HuH-7 (cell line): Measurements from ENCODE around the gene UCK2.

Source experiments
- DNase-seq: peaks from one replicate; pipeline ENCODE4 v3.0.0; 2011; ENCODE audit warnings: low spot score

The UCK2 gene

DNA sequence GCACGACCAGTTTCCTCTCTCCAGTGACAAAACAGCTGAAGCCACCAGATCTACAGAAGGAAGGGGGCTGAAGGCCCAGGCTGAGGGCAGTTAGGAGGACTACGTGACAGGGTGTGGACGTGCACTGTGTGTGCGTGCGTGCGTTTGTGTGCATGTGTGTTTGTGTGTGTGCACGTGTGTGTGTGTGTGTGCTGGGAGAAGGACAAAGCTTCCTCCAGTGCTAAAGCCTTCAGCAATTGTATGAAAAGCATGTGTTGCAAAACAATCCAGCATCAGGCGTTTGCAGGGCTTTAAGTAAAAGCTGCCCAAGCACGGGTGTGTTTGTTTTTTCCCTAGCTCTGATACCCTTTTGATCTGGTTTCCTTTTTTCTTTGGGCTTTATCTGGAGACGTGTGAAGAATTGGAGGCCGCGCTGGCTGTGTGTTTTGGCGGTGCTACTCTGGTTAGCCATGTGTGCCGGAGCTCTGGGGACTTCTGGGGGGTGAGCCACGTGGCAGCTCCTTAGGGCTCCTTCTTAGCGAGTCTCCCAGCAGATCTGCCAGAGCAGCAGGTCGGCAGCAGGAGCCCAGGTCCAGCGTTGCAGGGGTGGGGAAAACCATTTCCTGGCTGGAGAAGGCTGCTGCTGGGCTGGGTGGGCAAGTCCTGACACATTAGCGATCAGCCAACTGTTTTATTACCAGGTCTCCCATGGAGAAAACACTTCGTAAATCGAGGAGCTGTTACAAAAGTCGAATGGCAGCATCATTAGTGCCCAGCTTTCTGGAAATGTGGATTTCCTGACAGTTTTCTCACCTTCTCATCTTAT, 73.4 kb downstream of the UCK2 start:
- no peak for DNase-seq

DNA sequence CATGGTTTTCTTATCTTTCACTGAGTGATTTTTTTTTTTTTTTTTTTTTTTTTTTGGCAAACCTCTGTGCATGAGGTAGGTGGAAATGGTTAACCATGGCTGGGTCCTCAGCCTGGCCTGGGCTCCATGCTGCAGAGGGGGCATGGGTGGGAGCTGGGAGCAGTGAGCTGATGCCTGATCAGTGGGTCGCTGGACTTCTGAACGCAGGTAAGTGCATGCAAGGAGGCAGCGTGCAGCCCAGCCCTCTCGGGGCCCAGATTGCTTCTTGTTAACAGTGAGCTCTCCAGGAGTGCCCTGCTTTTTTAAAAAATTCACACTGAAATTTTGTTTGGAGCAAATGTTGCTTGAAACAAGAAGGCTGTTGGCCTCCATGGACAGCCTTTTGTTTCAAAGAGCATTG, 75.2 kb downstream of the UCK2 start:
- no peak for DNase-seq

DNA sequence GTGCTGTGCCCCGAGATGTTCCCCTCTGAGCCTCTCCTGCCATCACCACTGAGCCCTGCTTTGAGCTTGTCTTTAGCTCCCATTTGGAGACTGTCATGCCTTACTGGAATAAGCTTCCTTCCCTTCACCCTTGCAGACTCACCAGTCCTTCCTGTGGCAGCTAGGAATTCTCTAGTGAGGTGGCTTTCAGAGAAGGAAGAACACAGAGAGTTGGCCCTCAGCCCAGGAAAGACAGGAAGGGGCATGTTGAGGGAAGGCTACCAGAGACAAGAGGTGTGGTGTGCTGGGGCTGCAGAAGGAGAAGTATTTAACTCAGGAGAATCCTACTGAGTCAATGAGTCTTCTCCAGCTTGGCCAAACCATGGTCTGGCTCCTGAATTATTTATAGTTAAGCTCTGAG, 76.3 kb downstream of the UCK2 start:
- no peak for DNase-seq

DNA sequence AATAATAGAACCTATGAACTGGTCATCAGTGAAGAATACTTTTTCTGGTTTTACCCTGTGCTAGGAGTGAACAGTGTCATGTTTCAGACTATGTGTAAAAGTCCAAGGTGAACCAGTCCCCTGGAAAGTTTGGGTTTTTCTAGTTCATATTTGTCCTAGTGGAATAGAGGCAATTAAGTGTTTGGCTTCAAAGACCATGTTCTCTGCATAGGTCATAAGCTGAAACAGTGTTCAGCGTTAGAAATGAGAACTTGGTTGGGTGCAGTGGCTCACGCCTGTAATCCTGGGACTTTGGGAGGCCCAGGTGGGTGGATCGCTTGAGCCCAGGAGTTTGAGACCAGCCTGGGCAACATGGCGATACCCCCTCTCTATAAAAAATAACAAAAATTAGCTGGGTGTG, 77.5 kb downstream of the UCK2 start:
- DNase-seq, result no peak

DNA sequence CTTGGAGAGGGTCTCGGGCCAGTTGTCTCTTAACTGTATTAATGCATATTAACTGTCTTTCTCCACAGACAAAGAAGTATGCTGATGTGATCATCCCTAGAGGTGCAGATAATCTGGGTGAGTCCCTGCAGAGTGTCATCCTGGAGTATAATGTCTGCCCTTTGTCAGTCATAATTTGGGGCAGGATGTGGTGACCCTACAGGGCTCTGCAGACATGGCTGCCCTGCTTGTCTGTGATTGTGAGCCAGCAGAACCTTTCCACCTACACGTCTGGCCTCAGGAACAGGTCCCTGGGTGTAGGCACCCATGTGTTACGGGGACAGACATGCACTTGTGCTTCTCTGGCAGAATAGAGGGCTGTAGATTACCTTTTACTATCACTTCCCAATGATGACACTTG, 78.4 kb downstream of the UCK2 start:
- DNase-seq, result no peak

DNA sequence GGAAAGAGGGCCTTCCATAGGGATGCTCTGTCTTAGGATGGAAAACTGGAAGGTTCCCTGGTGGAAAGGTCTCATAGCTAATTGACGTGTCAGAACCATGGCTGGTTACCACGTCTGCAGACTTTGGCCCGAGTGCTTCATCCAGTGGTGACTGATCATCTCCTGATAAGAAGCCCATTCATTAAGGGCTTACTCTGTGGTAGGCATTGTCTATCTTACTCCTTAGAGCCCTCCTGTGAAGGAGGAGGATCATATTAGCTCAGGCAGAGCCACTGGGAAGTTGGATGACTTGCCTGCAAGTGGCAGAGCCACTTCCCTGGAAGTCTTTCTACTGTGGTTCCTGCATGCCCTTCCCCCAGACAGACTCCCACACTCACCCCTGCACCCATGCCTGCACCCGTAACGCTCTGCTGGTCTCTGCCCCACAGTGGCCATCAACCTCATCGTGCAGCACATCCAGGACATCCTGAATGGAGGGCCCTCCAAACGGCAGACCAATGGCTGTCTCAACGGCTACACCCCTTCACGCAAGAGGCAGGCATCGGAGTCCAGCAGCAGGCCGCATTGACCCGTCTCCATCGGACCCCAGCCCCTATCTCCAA, 79.9 kb downstream of the UCK2 start:
- no peak for DNase-seq

DNA sequence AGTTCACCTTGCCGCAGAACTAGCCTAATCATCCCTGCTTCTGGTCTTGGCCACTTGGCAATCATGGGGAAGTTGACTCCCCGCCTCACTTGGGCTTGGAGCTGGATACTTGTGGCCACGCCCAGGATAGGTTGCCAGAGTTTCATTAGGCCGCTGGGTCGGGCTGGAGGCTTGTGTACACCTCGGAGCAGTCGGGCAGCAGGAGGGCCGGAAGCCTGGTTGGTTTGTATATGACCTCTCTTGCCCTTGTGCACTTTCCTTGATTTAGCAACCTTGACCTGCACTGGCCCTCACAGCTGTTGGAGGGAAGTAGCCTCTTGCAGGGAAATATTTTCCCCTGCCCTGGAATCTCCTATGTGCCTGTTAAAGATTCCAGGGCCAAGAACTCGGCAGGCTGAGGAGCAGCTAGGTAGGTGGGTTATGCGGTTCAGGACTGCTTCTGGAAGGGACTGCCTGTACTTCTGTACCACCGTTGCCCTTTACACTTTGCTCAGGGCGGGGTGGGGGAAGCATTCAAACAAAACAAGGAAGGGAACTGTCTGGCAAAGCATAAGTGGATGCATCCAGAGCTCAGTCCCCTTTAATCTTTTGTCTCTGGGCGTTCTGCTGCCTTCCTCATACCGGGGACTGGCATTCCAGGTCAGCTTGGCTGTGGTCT, 83.5 kb downstream of the UCK2 start:
- DNase-seq, result peak; percentile 74

DNA sequence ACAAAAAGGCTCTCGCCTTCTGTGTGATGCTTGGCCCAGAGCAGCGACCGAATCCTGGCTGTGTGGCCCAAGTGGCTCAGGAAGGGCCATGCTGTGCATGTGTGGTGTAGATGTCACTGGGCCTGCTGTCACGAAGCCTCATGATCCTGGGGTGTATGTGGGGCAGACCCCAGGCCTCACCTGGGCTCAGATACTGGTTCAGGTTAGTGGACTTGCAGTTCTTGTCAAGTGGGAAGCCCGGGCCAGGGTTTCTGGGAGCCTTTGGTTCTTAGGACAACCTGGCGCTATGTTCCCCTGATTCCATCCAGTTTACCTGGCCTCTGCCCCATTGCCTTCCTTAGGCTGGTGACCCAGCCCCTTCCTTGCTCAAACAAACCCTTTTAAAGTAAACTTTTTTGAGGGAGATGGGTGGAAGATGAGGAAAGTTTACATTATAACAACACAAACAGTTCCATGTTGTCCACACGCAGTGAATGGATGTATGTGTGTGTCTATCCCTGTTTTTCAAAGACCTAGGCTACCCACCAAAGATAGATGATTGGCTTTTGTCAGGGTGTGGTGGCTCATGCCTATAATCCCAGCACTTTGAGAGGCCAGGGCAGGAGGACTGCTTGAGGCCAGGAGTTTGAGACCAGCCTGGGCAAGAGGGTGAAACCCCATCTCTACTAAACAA, 84.3 kb downstream of the UCK2 start:
- no peak for DNase-seq

DNA sequence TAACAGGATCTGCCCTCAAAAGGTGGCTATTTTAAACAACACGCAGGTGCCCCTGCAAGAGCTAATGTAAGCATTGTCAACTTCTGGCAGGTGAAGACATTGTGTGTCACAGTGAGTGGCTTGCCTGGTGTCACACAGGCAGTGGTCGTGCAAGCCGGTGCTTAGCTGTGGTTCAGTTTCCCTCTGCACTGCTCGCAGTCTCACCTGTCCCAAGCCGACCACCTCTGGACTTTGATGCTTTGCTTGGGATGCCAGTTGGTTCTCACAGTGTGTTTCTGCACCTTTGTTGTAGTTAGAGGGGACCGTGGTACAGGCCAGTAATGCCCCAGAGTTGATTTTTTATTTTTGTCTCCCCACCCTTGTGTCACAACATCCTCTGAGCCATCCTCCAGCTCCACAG, 85.2 kb downstream of the UCK2 start:
- no peak for DNase-seq

DNA sequence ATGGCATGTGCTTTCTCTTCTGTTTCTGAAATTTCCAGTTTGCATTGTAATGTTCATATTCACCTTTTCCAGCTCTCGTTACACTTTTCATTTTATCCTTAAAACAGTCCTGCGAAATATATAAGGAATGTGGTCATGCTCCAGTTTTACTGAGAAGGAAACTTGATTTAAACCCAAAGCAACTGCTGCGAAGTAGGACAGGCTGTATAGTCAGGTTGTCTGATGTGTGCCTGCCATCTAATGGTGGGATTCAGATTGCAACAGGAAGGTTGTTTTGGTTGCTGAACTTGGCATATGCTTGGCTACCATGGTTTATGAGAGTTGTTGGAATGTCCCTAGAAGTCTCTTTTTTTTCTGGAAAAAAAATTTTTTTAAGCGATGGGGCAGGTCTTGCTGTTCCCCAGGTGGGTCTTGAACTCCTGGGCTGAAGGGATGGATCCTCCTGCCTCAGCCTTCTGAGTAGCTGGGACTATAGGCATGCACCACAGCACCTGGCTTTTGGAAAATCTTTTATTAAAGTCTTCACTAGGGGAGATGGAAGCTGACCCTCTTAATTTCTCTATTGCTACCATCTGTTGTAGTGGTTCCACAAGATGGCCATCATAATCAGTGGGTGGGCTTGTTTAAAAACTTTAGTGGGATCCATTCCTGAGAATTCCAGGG, 86.9 kb downstream of the UCK2 start:
- peak; percentile 56 for DNase-seq

DNA sequence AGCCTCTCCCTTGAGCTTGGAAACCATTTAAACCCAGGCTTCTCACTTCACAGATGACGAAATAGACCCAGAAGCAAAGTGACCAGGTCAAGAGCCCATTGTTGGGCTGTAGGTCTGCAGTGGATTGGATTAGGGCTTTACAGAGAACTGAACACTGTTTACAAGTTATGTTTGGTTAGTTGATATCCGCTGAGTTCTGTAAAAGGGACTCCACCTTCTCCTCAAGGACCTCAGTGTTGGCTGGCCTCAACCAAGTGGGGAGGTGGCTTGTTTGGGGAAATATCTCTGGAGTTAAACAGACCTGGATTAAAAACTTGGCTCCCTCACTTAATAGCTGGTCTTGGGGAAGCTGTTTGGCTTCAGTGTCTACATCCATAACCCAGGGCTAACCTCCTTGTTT, 88.1 kb downstream of the UCK2 start:
- DNase-seq, result no peak

DNA sequence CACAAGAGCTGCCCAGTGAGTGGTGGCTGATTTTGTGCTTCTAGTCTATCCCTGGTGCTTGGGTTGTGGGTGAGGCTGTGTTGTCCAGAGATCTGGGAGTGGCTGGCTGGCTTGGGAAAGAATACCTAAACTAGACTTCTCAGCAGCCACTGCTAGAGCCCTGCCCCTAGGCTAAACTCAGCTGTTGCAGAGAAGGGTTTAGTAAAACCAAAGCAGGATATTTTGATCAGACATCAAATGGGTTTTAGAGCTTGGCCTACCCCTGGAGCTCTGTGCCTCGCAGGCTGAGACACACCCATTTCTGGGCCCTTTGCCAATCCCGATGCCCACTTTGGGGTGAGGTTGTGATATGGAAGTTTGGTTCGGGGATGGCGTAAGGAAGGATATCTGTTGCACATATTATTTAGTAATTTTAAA, 88.5 kb downstream of the UCK2 start:
- DNase-seq, result no peak

DNA sequence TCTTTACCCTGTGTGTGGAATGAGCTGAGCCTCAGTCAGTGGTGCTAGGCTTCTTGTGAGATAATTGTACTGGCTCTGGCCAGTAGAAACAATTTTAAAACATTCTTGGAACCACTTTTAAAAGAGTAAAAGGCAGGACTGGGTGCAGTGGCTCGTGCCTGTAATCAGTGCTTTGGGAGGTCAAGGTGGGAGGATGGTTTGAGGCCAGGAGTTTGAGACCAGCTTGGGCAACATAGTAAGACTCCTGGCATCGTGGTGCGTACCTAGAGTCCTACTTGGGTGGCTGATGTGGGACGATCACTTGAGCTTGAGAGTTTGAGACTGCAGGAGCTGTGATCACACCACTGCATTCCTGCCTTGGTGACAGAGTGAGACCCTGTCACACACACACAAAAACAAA, 89.8 kb downstream of the UCK2 start:
- no peak for DNase-seq

DNA sequence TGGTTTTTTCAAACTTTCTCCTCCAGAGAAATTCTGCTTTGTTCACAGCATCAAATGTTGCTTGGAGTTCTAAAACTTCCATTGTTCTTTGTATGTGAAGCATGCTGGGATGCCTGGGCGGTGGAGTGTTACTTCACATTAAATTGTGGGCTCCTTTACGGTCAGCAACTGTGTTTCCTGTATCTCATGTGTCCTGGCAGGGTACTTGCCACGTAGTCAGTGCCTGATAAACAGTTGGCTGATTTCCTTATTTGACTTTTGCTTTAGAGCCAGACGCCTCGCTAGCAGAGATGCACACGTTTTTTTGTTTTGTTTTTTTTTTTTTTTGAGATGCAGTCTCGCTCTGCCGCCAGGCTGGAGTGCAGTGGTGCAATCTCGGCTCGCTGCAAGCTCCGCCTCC, 96.7 kb downstream of the UCK2 start:
- no peak for DNase-seq

DNA sequence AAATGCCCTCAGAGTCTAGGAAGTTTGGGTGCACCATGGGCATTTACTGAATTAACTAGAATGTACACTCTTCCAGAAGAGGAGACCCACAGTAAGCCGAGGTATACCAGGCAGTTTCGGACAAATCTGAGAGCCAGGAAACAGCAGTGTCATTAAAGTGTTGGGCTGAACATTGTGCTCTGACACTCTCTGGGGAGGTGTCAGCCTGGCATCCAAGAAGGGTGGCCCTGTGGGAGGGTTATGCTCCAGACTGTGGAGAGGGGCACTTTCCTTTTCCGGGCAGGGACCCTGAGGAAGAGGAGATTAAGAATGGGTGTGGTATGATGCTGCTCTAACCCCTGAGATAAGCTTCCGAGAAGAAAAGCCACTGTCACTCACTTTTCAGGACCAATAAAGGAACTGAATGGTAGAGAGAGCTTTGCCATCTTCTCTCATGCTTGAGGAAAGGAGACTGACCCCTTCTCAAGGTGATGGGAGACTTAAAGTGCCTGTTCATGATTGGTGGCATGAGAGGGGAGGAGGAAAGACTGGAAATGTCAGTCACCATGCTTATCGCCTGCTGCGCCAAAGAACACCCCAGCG, 98.2 kb downstream of the UCK2 start:
- DNase-seq, result no peak

DNA sequence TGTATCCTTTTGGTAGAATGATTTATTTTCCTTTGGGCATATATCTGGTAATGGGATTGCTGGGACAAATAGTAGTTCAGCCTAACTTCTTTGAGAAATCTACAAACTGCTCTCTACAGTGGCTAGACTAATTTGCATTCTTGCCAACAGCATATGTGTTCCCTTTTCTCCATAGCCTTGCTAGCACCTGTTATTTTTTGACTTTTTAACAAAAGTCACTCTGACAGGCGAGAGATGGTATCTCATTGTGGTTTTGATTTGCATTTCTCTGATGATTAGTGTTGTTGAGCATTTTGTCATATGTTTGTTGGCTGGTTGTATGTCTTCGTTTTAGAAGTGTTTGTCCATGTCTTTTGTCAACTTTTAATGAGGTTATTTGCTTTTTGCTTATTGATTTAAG, 99.8 kb downstream of the UCK2 start:
- DNase-seq, result no peak

DNA sequence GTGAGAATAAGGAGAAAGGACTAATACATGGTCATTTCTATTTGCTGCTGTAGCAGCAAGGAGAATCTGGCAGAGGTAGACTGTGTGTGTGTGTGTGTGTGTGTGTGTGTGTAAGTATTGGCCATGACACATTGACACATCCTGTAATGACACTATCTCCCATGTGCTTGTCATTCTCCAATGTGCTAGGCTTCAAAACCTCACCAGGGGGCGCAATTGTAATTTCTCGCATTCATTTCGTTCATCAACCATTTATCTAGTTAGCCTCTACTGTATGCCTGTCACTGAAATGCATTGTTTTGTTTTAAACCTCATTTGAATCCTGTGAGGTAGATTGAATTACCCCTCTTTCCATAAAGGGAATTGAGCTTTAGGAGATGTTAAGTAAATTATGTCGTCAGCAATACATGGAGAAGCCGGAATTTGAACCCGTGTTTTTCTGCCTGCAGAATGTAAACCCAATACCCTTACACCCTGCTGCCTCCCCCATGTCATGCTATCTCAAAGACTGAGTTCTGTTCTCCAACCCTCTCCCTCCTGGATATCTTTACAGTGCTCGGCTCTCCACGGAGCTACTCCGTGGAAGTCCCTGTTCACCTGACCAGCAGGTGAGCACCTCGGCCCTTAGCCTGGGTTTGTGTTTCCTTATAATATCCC, 100.8 kb downstream of the UCK2 start:
- DNase-seq, result peak; percentile 40

DNA sequence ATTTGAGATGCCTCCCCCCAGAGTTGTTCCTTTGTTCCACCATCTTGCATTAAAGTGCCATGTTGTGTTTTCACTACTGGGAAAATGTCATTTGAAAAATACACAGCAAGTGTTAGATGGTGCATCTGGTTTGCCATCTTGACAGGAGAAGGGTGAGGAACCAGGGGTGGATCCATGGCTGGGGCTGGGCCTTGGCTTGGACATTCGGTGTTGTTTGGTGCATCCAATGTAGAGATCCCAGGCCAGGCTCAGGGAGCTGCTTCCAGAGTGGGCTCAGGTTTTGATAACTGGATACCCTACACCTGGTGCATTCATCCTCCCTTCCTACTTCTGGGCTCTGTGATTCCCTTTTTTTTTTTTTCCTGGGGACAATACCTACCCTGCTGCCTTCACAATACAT, 103.5 kb downstream of the UCK2 start:
- DNase-seq, result no peak

DNA sequence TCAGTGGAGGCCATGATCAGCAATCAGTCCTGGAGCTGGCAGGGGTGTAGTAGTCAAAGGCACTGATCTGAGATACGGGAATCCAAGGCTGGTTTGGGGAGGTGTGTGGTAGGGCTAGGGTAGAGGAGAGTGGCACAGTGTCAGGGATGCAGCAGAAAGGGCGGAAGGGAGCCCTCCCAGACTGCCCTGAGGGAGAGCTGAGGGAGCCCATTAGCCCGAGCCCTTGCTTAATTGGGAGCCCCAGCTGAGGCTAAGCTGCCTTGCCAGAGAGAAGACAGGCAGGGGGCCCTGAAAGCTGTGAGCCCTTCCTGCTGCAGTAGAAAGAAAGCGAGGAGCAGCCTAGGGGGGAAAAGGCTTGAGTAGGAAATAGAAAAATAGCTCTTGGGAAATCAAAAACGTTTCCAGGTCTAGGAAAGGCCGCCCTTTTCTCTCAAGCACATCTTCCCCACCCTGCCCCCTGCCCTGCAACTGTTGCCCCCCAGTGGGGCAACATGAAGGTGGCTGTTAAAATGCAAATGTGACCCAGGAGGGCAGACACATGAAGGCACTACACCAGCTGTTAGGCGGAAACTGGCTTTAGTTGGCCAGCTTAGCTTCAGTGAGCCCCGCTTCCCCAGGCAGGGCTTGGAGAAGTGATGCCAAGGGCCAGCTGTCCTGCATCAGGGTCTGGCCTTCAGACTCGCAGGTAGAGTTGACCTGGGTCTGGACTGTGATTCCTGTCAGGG, 106.2 kb downstream of the UCK2 start:
- no peak for DNase-seq

DNA sequence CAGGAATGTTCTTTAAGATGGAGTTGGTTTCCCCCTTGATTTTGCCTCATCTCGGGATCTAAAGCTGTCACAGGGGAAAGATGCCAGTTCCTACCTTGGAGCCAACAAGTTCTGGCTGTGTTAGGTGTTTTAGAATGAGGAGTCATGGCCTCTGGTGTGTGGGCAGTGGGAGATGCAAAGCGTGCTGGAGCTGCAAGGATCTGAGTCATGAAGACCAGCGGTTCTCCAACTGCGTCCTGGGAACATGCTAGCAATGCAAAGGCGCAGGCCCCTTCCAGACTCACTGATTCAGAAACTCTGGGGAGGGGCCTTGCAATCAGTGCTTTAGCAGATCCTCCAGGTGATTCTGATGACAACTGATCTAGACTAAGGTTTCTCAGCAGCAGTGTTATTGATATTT, 109.1 kb downstream of the UCK2 start:
- no peak for DNase-seq

DNA sequence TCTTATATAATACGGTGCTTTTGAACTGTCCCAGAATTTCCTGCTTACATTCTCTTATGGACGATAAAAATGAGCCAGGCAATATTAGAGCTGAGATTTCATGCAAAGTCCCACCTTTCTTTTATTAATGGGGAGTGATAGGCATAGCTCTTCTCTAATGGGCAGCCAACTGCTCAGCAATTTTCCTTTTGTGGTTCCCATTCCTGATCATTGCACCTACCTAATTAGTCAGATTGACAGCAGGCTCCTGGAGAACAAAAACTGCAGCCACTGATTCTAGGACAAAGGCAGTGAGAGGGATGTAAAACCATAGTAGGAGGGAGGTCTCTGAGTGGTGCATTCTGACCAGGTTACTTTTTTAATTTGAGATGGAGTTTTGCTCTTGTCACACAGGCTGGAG, 110.4 kb downstream of the UCK2 start:
- DNase-seq, result no peak
